Lung (tissue), 12 donors: ENCODE results near the gene LGR6. TPM values are rescaled to one million over a fixed set of nuclear protein-coding genes. Genes with fewer than 3 reads are reported as not detected.

Source experiments
- ATAC-seq: fragments of 200-7000 bp; cut with Tn5 transposase; one replicate; pipeline ENCODE4 v1.9.1; 2020; ENCODE audit warnings: moderate number of reproducible peaks; ENCODE audit not compliant: insufficient read depth, low FRiP score
- DNase-seq, 3 donors: peaks; one replicate each; pipeline ENCODE4 v3.0.0-alpha.2; 2013 to 2017
- H3K27ac ChIP-seq, 2 donors: one replicate each; pipeline ENCODE4 v1.5.1; 2013; ENCODE audit warnings: mild to moderate bottlenecking in 2 of 2, moderate library complexity in 2 of 2, control low read depth in 1 of 2, inconsistent platforms in 1 of 2, low read depth in 1 of 2, low read length in 1 of 2
- H3K27me3 ChIP-seq, 3 donors: one replicate each; pipeline ENCODE4 v1.5.1; 2013; ENCODE audit warnings: low read length in 2 of 3; ENCODE audit not compliant: control insufficient read depth in 3 of 3, insufficient read depth in 3 of 3
- H3K36me3 ChIP-seq, 4 donors: one replicate each; pipeline ENCODE4 v1.5.1; 2013; ENCODE audit warnings: low read length in 4 of 4, mild to moderate bottlenecking in 1 of 4, moderate library complexity in 1 of 4; ENCODE audit not compliant: control insufficient read depth in 4 of 4, insufficient read depth in 4 of 4
- H3K4me1 ChIP-seq, 5 donors: one replicate each; pipeline ENCODE4 v1.5.1; 2013; ENCODE audit warnings: low read length in 5 of 5, mild to moderate bottlenecking in 2 of 5, moderate library complexity in 1 of 5; ENCODE audit not compliant: control insufficient read depth in 5 of 5, insufficient read depth in 5 of 5
- H3K4me3 ChIP-seq: one replicate; pipeline ENCODE4 v1.5.1; 2013; ENCODE audit warnings: mild to moderate bottlenecking, control low read depth, moderate library complexity
- H3K9ac ChIP-seq, 2 donors: one replicate each; pipeline ENCODE4 v1.5.1; 2013; ENCODE audit warnings: low read length in 2 of 2, control low read depth in 1 of 2; ENCODE audit not compliant: insufficient read depth in 1 of 2
- H3K9me3 ChIP-seq, 4 donors: one replicate each; pipeline ENCODE4 v1.5.1; 2013; ENCODE audit warnings: low read length in 3 of 4, mild to moderate bottlenecking in 1 of 4, moderate library complexity in 1 of 4; ENCODE audit not compliant: control insufficient read depth in 4 of 4, insufficient read depth in 3 of 4
- WGBS, 2 donors: extraction: QIAGEN DNeasy Blood & Tissue Kit; methylation state at CpG; one replicate each; pipeline ENCODE4 v1.1.7; 2013; 5-methylcytosine and 5-hydroxymethylcytosine counted together
- polyA plus RNA-seq, 2 donors: library from polyadenylated mRNA; stranded (reverse); fragments of 200-250 nt; gene quantifications; one replicate each; pipeline ENCODE4 v1.2.1, GENCODE V29; 2013
- total RNA-seq, 2 donors: library from RNA; depleted of rRNA in 1 of 2; stranded (reverse); fragments of >200 nt in 1 of 2; gene quantifications; one replicate each; pipeline ENCODE4 v1.2.1, GENCODE V29; 2014 to 2021
- TF ChIP-seq, protein P1 (sequence below): IDR thresholded peaks from 2 replicates; pipeline ENCODE4 v1.5.1; 2012; ENCODE audit warnings: mild to moderate bottlenecking; ENCODE audit errors: control extremely low read depth, extremely low read depth
- donor health status: control.
- donor health status: control.
- donor health status: Bipolar disorder and iron deficiency.
- donor health status: healthy.
- donor health status: DM: yes; HTN: yes; CAD: no.

LGR6 gene
- total and polyA plus RNA-seq, 4 donors, result 0.57 to 4.1 (median 1.3) TPM

- TF ChIP-seq, protein P1, sequence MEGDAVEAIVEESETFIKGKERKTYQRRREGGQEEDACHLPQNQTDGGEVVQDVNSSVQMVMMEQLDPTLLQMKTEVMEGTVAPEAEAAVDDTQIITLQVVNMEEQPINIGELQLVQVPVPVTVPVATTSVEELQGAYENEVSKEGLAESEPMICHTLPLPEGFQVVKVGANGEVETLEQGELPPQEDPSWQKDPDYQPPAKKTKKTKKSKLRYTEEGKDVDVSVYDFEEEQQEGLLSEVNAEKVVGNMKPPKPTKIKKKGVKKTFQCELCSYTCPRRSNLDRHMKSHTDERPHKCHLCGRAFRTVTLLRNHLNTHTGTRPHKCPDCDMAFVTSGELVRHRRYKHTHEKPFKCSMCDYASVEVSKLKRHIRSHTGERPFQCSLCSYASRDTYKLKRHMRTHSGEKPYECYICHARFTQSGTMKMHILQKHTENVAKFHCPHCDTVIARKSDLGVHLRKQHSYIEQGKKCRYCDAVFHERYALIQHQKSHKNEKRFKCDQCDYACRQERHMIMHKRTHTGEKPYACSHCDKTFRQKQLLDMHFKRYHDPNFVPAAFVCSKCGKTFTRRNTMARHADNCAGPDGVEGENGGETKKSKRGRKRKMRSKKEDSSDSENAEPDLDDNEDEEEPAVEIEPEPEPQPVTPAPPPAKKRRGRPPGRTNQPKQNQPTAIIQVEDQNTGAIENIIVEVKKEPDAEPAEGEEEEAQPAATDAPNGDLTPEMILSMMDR, result no peak
- ATAC-seq (no peak), DNase-seq (no peak)
- no peaks in the 10 kb centered on the region for H3K36me3 ChIP-seq
- no peaks in the 10 kb centered on the region for H3K9me3 ChIP-seq
- no peak overlapping the region for H3K4me3 ChIP-seq
- H3K9ac ChIP-seq, result no peak overlapping the region
- H3K27me3 ChIP-seq, result no peaks in the 10 kb centered on the region
- H3K27ac ChIP-seq, result no peak overlapping the region
- 90 to 94% methylated on average over 52 of the region's 52 CpGs for WGBS, 2 donors
- no peaks in the 10 kb centered on the region for H3K4me1 ChIP-seq
Observed at GRCh38 chr1:202317941-202318925, 124.6 kb downstream of the LGR6 start.

DNA sequence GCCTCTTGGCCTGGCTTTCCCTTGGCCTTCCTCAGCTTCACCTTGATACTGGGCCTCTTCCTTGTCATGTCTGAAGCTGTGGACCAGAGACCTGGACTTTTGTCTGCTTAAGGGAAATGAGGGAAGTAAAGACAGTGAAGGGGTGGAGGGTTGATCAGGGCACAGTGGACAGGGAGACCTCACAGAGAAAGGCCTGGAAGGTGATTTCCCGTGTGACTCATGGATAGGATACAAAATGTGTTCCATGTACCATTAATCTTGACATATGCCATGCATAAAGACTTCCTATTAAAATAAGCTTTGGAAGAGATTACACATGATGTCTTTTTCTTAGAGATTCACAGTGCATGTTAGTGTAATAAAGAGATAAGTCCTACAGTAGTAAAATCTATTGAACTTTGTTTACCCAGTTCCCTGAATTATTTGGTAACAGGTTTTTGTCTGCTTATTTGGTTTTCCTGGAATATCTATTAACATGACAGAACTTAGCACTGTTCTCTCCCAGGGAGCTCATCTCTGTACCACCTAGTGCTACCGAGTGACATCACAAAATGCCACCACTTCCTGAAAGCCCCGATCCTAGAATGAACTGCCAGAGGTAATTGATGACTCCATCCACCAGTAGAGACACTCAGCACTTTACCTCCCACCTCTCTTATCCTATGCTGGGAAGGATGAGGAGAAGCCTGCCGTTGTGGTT, 125.9 kb downstream of the LGR6 start:
- Histone ChIP-seq H3K27ac (no peak overlapping the region), H3K4me3 (no peak overlapping the region), H3K9ac (no peak overlapping the region), H3K36me3 (no peaks in the 10 kb centered on the region), H3K4me1 (no peaks in the 10 kb centered on the region), H3K27me3 (no peaks in the 10 kb centered on the region), H3K9me3 (no peaks in the 10 kb centered on the region)
- DNase-seq (no peak), ATAC-seq (no peak)
- TF ChIP-seq, protein P1, result no peak
- WGBS, 2 donors, result 64% methylated on average over 4 of the region's 4 CpGs

DNA sequence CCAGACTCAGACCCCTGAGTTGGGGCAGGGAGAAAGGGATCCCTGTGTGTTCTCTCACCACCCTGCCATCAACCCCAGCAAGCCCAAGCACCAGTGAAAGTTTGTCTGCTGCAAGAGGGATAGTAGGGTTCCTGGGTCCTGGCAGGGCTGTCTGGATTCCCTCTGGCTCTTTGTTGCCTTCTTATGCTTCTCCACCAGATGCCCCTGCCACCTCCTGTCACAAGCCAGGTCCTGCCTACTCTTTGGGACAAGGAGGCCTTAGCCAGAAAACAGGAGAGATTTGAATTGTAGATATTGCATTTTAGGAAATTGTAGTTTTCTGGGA, 126.4 kb downstream of the LGR6 start:
- no peaks in the 10 kb centered on the region for H3K4me1 ChIP-seq
- H3K27me3 ChIP-seq, result no peaks in the 10 kb centered on the region
- ATAC-seq, result no peak
- no peaks in the 10 kb centered on the region for H3K36me3 ChIP-seq
- H3K9me3 ChIP-seq, result no peaks in the 10 kb centered on the region
- no peak for DNase-seq
- H3K9ac ChIP-seq, result no peak overlapping the region
- TF ChIP-seq, protein P1, result no peak
- no peak overlapping the region for H3K27ac ChIP-seq
- H3K4me3 ChIP-seq, result no peak overlapping the region
